Sigmoid colon (tissue), 4 donors: ENCODE measurements around the gene CCN2.

ENCODE experiments used
- EP300 ChIP-seq, 4 donors: sonication (generic); formaldehyde crosslinking; IDR thresholded peaks; one replicate each; pipeline ENCODE4 v1.6.1; 2017; ENCODE audit warnings: antibody characterized with exemption in 4 of 4
- TF ChIP-seq, protein P1 (sequence below), 4 experiments: fragments of 450-650 bp in 3 of 4; fragments of 200-600 bp in 1 of 4; IDR thresholded peaks; one replicate each; pipeline ENCODE4 v1.5.1; 2016 to 2019; ENCODE audit warnings: antibody characterized with exemption in 4 of 4, mild to moderate bottlenecking in 3 of 4, moderate library complexity in 2 of 4

DNA sequence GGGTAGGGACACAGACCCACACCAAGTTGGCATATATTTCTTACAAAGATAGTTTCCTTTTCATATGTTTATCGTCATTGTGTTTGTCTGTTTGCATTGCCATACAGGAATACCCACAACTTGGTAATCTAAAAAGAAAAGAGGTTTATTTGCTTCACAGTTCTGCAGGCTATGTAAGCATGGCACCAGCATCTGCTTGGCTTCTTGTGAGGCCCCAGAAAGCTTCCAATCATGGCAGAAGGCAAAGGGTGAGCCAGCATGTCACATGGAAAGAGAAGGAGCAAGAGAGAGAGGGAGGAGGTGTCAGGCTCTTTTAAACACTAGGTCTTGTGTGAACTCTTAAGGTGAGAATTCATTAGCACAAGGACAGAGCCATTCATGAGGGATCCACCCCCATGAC, 52.5 kb downstream of the CCN2 start:
- TF ChIP-seq, protein P1, sequence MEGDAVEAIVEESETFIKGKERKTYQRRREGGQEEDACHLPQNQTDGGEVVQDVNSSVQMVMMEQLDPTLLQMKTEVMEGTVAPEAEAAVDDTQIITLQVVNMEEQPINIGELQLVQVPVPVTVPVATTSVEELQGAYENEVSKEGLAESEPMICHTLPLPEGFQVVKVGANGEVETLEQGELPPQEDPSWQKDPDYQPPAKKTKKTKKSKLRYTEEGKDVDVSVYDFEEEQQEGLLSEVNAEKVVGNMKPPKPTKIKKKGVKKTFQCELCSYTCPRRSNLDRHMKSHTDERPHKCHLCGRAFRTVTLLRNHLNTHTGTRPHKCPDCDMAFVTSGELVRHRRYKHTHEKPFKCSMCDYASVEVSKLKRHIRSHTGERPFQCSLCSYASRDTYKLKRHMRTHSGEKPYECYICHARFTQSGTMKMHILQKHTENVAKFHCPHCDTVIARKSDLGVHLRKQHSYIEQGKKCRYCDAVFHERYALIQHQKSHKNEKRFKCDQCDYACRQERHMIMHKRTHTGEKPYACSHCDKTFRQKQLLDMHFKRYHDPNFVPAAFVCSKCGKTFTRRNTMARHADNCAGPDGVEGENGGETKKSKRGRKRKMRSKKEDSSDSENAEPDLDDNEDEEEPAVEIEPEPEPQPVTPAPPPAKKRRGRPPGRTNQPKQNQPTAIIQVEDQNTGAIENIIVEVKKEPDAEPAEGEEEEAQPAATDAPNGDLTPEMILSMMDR (IDR thresholded peaks at IDR 0.05) = no peak
- TF ChIP-seq EP300 (IDR thresholded peaks at IDR 0.05) = no peak
